WI38 (cell line): Measurements from ENCODE around the gene PRPF6.

Experiments
- H3K4me3 ChIP-seq: 2 replicates; pipeline ENCODE4 v1.5.1; 2011; ENCODE audit warnings: low read depth, mild to moderate bottlenecking, control low read depth, low read length
- TF ChIP-seq, protein P1 (sequence below): IDR thresholded peaks from 2 replicates; pipeline ENCODE4 v1.5.1; 2012; ENCODE audit warnings: low read depth, mild to moderate bottlenecking, control low read depth, low read length

PRPF6 gene

DNA sequence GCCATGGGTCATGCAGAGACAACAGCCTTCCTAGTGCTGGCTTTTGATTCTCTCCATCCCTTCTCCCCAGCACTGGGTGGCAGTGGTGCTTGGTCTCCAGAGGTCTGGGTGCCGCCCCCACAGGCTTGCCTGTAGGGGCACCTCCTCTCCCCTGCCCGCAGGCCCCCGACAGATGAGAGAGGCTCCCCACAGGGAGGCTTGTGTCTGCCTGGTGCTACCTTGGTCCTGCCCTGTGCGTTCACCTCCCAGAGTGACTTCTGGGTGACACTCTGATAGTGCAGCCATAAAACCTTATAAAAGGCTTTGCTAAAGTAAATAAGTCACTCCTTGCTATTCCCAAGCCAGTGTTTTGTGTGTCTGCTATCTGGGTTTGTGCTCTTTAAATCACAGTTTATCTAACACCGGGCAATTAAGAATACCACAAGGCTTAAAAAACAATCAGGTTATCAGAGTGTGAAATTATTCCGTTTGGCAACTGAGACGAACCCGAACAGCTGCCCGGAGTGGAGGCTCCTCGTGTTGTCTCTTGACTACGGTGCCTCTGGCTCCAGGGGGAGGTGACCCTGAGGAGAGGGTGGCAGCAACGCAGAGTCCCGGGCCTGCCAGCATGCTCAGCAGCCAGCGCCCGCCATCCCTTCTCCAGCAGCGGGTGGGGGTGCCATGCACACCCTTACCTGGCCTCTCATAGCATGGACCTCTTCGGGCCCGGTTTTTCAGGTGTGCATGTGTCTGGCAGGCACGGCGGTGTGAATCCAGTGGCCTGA lies 49.6 kb downstream of the PRPF6 start:
- TF ChIP-seq, protein P1, sequence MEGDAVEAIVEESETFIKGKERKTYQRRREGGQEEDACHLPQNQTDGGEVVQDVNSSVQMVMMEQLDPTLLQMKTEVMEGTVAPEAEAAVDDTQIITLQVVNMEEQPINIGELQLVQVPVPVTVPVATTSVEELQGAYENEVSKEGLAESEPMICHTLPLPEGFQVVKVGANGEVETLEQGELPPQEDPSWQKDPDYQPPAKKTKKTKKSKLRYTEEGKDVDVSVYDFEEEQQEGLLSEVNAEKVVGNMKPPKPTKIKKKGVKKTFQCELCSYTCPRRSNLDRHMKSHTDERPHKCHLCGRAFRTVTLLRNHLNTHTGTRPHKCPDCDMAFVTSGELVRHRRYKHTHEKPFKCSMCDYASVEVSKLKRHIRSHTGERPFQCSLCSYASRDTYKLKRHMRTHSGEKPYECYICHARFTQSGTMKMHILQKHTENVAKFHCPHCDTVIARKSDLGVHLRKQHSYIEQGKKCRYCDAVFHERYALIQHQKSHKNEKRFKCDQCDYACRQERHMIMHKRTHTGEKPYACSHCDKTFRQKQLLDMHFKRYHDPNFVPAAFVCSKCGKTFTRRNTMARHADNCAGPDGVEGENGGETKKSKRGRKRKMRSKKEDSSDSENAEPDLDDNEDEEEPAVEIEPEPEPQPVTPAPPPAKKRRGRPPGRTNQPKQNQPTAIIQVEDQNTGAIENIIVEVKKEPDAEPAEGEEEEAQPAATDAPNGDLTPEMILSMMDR, result no peak
- H3K4me3 ChIP-seq, result no peak overlapping the region

DNA sequence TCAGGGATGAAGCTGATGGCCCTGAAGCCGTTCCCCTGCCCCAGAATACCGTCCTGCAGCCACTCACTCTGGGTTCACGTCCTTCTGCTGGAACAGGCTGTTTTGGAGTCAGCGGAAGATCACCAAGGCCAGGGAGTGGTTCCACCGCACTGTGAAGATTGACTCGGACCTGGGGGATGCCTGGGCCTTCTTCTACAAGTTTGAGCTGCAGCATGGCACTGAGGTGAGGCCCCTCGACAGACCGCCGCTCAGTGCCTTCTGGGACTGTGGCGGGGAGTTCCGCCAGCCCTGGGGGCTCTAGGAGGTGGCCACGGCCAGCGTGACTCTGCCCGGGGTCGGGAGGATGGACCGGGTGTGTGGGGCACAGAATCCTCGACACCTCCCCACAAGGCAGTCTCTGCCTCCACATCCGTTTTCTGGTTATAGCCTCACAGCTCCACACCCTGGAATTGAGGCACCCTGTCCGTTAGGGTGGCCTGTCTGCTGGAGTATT lies 50.9 kb downstream of the PRPF6 start:
- H3K4me3 ChIP-seq, result no peak overlapping the region
- TF ChIP-seq, protein P1, result no peak

DNA sequence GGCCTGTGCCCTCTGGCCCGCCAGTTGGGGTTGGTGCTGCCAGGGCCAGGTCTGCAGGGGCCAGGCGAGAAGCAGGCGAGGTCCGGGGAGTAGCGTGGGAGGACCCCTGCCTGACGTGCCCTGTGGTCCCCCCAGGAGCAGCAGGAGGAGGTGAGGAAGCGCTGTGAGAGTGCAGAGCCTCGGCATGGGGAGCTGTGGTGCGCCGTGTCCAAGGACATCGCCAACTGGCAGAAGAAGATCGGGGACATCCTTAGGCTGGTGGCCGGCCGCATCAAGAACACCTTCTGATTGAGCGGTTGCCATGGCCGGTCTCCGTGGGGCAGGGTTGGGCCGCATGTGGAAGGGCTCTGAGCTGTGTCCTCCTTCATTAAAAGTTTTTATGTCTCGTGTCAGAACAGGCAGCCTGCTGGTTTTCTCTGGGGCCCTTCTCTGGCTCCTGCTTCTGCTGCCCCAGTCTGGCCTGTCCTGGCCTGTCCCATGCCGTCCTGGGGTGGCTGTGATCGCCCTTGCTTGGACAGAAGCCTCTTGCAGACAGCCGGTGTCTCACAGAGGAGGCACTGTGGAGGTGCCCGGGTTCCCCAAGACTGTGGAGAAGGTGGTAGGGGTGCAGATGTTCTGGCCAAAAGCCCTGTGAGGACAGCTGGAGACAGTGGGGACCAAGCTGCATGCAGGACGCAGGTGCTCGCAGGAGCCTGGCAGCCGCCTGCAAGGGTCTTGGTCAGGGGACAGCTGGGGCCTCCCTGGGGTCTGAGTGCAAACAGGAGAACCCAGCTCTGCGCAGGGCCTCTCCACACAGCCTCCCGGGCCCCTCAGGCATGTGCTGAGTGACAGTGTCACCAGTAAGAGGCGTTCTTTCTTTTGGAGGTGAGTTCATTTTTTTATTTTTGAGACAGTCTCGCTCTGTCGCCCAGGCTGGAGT lies 52.0 kb downstream of the PRPF6 start:
- no peak overlapping the region for H3K4me3 ChIP-seq
- TF ChIP-seq, protein P1, result no peak

DNA sequence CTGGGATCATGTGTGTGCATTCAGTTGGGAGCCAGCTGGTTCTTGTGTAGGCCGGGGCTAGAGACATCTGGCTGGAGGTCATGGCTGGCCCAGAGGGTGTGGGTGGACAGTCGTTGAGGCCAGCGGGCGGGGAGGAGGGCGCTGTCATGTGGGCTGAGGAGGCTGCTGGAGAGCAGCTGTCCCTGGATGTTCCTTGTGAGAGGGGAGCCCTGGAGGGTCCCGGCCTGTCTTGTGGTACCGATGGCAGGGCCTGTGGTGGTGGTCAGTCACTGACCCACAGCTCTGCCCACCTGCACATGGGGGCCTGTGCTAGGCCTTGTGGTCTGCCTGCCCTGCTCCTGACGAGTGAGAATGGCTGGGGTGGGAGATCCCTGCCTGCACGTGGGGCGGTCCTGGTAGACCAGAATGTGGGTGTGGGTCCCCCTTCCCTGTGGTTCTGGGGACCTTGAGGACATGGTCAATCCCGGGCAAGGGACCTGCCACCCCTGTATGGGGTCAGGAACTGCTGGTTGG lies 53.1 kb downstream of the PRPF6 start:
- TF ChIP-seq, protein P1, result no peak

DNA sequence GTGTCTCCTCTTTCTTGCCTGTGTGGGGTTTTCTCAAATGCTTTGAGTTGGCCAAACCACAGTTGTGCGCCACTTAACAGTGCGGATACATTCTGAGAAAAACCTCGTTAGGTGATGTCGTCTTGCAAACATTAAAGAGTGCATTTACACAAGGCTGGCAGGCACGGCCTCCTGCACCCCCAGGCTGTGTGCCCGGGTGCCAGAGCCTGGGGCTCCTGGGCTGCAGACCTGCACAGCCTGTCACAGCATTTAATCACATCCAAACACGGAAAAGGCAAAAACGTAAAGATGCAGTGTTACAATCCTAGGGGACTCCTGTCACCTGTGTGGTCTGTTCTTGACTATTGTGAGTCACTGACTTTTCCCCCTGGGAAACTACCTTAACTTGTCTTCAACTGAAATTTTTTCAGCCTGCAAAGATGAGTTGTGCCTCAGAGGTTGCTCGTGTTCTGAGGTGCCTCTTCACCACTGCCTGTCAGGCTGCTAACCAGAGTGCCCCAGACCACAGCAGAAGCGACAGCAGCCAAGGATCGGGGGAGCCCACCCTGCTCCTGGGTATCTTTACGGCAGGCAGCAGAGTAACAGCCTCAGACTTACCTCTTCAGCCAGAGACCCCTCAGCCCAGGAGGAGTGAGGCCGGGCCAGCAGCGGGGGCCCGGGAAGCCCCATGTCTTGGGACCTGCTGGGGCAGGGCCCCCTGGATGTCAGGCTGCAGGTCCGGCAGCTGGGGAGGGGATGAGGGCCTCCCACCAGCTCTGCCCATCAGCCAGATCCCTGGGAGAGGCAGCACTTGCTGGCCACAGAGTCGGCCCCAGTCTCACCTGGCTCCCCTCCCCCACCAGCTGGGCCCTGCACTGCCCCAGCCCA lies 54.4 kb downstream of the PRPF6 start:
- TF ChIP-seq, protein P1, result no peak
- no peak overlapping the region for H3K4me3 ChIP-seq

More for the DNA sequence above, 53.1 kb downstream of the PRPF6 start:
- H3K4me3 ChIP-seq, result no peak overlapping the region

DNA sequence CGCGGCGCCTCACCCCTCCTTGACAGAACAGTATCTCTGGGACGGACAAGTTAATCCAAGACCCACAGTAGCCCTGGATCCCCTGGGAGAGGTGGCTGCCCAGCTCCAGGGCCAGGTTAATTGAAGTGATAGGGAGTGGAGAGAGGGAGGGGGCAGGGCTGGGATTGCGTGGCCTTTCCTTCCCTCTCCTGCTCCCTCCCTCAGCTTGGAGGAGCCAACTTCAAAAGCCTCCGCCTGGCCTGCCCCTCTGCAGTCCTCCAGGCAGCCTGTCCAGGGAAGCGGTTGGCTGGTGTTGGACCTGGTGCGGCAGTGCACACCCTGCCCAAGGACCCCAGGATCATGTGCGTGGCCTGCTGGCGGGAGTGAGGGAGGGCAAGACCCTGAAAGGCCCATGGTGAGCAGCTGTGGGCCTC lies 55.0 kb downstream of the PRPF6 start, which contains the start of gene C20orf204:
C20orf204 (plus strand) TSS at position 250 of the 413 bp plus-strand sequence; CDS start at position 392, 142 bp downstream.
- TF ChIP-seq, protein P1, result no peak
- H3K4me3 ChIP-seq, result no peak within 1 kb of the TSS
